WERI-Rb-1 (cell line): Measurements from ENCODE around the gene TWF2.
"Not testable (repeated sequence)": the region's sequence is repeated elsewhere in the genome, so short reads cannot be mapped to it uniquely, and the experiment has no call there.

Experiments used
- DNase-seq: peaks from one replicate; pipeline ENCODE4 v3.0.0-alpha.2; 2020
- H3K27ac ChIP-seq: fragments of 250-450 bp; sonication (Bioruptor Pico); 2 replicates; pipeline ENCODE4 v1.5.1; 2020; ENCODE audit warnings: mild to moderate bottlenecking, moderate library complexity
- H3K27me3 ChIP-seq: fragments of 250-450 bp; sonication (Bioruptor Pico); 2 replicates; pipeline ENCODE4 v1.5.1; 2021; ENCODE audit warnings: mild to moderate bottlenecking, low read depth, moderate library complexity; ENCODE audit not compliant: insufficient read depth, severe bottlenecking
- H3K36me3 ChIP-seq: fragments of 250-450 bp; sonication (Bioruptor Pico); 2 replicates; pipeline ENCODE4 v1.5.1; 2020; ENCODE audit warnings: mild to moderate bottlenecking, moderate library complexity
- H3K4me3 ChIP-seq: 2 replicates; pipeline ENCODE4 v1.5.1; 2011; ENCODE audit warnings: low read depth, mild to moderate bottlenecking, control low read depth, low read length
- H3K9me3 ChIP-seq: fragments of 250-450 bp; sonication (Bioruptor Pico); 2 replicates; pipeline ENCODE4 v1.5.1; 2021; ENCODE audit warnings: mild to moderate bottlenecking, moderate library complexity; ENCODE audit not compliant: severe bottlenecking
- CTCF ChIP-seq: IDR thresholded peaks from 2 replicates; pipeline ENCODE4 v1.5.1; 2011; ENCODE audit warnings: low read depth, mild to moderate bottlenecking, control low read depth, inconsistent platforms, low read length

The TWF2 gene

GRCh38 chr3:52280050-52280461 is 41.1 kb upstream of the TWF2 start:
- DNase-seq = no peak
- H3K27ac ChIP-seq = no peak overlapping the region
- no peak for TF ChIP-seq CTCF
- H3K36me3 ChIP-seq = peaks cover 6% of the 10 kb centered on the region
- H3K4me3 ChIP-seq = no peak overlapping the region
- no peaks in the 10 kb centered on the region for H3K27me3 ChIP-seq
- H3K9me3 ChIP-seq = no peaks in the 10 kb centered on the region

GRCh38 chr3:52279596-52279995 is 40.6 kb upstream of the TWF2 start:
- H3K27ac ChIP-seq = no peak overlapping the region
- no peak overlapping the region for H3K4me3 ChIP-seq
- no peak for DNase-seq

GRCh38 chr3:52278510-52279069 is 39.6 kb upstream of the TWF2 start, which contains the start of gene WDR82:
Gene WDR82 (minus strand): TSS chr3:52278649. CDS start chr3:52278361, 288 bp downstream.
- DNase-seq = peak; percentile 93
- peak; percentile 53 for TF ChIP-seq CTCF
- Histone ChIP-seq H3K27me3 (no peaks in the 10 kb centered on the region), H3K27ac (peak within 1 kb of the TSS; percentile 92), H3K9me3 (no peaks in the 10 kb centered on the region), H3K36me3 (peaks cover 16% of the 10 kb centered on the region), H3K4me3 (peak within 1 kb of the TSS; percentile 82)

More at GRCh38 chr3:52279596-52279995, 40.6 kb upstream of the TWF2 start:
- TF ChIP-seq CTCF = no peak
- Histone ChIP-seq H3K9me3 (no peaks in the 10 kb centered on the region), H3K36me3 (peaks cover 10% of the 10 kb centered on the region), H3K27me3 (no peaks in the 10 kb centered on the region)

GRCh38 chr3:52277972-52278509 is 39.1 kb upstream of the TWF2 start:
- DNase-seq = no peak
- Histone ChIP-seq H3K4me3 (peak overlapping the region; percentile 82), H3K27ac (peak overlapping the region; percentile 92), H3K36me3 (peaks cover 16% of the 10 kb centered on the region), H3K9me3 (no peaks in the 10 kb centered on the region), H3K27me3 (no peaks in the 10 kb centered on the region)
- no peak for TF ChIP-seq CTCF

- peak; percentile 26 for DNase-seq
- Histone ChIP-seq H3K36me3 (peaks cover 19% of the 10 kb centered on the region), H3K9me3 (no peaks in the 10 kb centered on the region), H3K27me3 (no peaks in the 10 kb centered on the region), H3K4me3 (peak overlapping the region; percentile 82), H3K27ac (peak overlapping the region; percentile 92)
- no peak for TF ChIP-seq CTCF
Observed at GRCh38 chr3:52277071-52277964, 38.4 kb upstream of the TWF2 start.

GRCh38 chr3:52274781-52275180 is 35.8 kb upstream of the TWF2 start:
- not testable (repeated sequence) for H3K27ac ChIP-seq, DNase-seq, H3K4me3 ChIP-seq, H3K27me3 ChIP-seq, H3K9me3 ChIP-seq
- peaks cover 29% of the 10 kb centered on the region for H3K36me3 ChIP-seq
